Inflammatory macrophage treated with lipopolysaccharide for 1 hour (primary cell): ENCODE results near the gene TSPAN3.

Source experiments
- DNase-seq, 2 donors: peaks; one replicate each; pipeline ENCODE4 v3.0.0-alpha.2; 2020 to 2022

The TSPAN3 gene

DNA sequence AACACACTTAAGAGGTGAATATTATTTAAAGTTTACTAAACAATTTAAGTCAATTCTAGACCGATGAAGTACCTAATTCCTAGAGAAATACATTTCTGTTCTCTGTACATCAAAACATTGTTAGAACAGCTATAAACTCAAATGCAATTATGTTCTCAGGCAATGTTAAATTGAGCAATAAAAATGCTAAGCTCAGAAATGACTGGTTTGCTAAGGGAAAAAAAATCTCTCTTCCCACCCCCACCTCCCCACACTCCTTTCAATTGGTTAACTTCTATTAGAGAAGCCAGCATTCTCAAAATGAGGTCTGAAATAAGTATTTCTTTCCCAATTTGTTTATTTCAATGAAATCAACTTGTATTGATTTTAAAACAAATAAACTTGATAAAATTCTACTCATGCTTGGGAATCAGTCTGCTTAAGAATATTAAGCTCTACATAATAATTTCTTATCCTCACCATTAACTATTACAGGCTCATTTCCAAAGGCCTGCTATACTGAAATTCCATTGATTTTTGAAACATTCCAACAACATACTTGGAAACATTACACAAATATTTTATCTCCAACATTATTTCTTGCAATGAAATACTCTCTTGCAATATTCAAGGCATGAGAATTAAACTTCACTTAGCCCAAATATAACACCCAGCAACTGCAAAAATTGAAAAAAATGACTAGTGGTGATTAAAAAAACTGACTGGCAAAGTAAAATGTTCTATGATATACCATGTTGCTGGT, 22.6 kb downstream of the TSPAN3 start:
- DNase-seq: no peak

DNA sequence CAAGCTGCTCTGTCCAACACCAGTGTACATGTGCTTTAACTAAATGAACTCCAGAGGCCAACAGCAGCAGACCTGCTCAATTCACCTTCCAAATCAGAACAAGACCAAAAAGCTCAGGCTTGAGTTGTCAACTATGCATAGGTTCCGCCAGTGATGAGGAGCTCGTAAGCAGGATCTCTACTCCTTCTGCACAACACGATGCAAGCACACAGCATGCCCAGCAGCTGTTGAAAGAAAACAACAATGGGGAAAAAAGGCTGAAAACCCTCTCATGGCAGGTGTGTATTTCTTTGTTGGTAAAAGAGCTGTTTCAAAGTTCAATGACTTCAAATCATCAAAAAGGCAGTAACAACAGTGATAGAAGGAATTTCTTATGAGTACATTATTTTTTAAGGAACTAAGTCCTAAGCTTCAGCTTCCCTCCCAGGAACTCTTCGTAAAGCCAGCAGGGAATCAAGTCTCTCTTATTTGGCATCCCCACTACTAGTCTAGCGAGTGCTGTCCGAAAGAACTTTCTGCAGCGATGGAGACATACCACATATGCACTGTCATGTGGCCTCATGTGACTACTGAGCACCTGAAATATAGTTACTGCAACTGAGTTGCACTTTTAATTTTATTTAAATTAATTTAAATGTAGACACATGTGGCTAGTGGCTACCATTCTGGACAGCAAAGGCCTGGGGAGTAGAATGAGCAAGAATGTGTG, 24.1 kb downstream of the TSPAN3 start:
- no peak for DNase-seq

DNA sequence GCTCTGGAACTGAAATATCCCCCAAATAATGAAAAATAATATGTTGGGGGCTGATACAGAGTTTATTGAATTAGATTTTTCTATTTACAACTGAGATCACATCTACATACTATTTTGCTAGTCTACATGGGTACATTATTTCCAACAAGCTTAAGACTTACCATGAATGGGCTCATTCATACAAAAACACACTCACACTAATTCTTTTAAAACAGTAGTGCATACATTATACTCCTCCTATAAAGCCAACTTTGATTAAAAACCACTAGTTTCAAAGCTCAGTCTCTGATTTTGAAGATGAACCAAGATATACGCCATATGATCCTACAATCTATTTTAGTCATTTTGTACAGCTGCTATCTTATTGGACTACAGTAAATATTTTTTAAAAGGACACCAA, 24.9 kb downstream of the TSPAN3 start:
- no peak for DNase-seq

DNA sequence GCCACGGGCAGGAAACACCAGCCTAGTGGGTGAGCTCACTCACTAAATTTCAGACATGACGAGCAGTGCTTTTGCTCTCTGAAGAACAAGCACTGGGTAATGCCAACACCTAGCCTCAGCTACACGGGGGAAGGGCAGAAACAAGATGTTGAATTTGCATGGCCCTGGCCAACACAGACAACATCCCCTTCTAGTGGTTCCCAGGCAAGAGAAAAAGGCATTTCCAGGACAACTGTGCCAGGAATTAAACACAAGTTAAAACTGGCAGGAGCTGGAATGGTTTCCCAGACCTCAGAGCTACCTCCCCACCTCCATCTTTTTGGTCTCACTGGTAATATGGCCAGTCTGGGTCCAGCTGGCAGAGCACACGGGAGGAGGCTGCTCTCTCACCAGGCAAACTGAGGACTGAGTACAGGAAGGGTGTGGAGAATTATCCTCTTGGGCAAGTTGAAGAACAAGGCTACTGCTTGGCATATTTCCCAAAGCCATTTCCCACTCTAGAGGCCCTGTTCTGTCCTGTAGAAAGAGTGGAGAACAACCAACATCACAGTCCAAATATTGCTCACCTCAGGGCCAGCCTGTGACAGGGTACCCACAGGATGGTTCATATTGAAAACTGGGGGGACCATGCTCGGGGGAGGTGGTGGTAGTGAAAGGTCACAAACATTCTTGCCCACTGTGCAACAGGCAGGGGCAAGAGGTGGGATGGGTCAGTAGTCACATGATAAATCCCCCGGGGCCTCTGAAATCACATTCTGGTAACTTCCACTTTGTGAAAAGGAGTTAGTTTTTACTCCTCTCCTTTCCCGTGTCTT, 26.5 kb downstream of the TSPAN3 start:
- DNase-seq: no peak

DNA sequence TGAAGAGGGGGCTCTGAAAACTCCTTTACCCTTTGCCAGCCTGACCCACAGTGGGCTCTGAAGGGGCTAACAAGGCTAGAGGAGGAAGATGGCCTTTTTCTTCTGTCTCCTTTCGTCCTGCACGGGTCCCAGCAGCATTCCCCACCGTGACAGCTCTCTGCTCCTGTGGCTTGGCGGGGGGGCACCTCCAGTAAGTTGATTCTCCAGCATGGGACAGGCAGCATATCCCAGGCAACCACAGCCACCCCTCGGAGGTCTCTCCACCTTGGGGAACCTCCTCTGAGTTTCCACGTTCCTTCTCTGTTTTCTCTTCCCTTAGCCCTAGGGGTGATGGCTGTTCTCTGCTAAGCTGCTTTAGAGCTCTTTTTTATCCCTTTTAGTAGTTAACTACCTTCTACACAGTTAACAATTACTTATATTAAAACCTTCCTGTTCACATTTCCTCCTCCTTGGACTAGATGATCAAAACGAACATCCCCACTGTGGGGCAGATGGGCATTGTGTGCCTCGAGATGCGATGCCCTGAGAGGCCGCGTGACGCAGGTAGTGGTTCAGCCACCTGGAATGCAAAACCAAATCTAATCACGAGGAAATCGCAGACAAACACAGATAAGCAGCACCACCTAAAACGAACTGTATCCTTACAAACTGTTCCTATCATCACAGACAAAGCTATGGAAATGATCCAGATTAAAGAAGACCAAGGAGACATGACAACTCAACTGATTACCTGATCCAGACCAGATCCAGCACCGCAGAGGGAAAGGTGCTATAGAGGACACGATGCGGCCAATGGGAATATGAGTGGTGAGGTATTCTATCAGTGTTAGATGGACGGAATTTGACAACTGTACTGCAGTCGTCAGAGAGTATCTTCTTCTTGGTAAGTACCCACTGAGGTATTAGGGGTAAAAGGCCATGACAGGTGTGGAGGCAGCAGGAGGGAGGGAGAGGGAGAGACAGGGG, 27.7 kb downstream of the TSPAN3 start:
- DNase-seq: no peak

DNA sequence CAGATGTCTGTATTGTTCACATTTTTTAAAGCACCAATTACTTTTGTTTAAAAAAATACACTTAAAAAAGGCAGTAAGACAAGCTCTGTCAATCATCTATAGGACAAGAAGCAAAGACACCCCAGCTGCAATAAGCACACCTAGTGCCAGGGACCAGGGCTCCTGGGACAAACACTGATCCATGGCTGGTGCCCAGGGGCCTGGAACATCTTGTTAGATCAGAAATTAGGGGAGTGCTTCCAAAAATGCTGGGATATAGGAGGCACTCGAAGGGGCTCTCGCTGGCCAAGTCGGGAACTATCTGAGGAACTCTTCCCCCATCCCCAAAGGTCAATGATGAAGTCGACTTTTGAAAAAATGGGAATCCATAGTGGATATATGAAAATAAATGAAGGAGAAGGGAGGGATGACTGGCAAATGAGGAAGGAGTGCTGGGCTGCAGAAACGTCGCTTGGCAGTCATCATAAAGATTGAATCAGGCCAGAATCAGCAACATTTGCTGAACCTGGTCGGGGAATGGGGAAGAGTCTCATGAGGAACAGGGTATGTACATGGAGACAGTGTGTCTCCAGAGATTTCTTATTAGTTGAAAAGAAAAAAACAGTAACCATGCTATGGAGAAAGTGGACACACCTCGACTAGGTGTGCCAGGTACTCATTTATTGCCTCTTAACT, 28.5 kb downstream of the TSPAN3 start:
- DNase-seq: no peak

DNA sequence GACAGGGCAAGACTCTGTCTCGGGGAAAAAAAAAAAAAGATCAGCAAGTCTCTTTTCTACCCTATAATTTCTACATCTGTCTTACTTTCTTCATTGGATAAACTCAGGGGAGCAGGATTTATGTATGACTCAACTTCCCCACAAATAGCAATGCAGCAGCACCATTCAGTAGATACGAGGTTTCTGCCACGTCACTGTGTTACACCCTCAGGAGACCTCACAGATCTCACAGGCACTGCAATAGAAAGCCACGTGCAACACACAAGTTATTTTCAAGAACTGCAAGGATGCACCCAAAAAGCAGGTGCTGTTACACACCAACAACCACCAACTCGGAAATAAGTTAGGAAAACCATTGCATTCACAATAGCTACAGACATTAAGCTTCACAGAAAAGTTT, 30.2 kb downstream of the TSPAN3 start:
- DNase-seq: no peak

DNA sequence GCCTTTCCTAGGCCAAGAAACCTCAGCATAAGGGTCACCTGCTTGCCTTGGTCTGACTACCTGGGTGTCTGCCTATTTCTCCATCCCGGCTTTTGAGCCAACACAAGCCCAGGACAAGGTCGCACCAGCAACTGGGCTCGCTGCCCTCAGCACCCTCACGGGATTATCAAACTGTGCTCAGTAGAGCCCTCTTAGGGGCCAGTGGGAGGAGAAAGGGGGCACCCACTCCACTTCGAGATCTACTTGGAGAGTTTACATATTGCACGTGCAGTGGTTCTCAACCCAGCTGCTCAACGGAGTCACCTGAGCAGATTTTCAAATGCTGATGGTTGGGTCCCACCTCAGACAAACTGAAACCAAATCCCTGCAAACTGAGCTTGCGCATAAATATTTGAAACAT, 31.1 kb downstream of the TSPAN3 start:
- no peak for DNase-seq

DNA sequence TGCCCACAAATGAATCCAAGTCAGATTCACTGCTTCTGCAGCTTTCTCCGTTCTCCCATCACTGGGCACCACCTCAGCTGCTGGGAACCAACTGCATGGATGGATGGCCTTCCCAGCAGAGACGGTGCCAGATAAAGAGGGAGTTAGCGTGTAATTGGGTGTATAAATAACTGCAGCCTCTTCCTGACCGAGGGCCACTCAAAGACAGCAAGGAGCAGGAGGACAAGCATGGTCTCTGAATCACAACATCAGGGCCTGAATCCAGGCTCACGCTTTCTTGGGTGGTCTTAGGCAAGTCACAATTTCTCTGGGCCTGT, 31.7 kb downstream of the TSPAN3 start:
- DNase-seq: no peak

DNA sequence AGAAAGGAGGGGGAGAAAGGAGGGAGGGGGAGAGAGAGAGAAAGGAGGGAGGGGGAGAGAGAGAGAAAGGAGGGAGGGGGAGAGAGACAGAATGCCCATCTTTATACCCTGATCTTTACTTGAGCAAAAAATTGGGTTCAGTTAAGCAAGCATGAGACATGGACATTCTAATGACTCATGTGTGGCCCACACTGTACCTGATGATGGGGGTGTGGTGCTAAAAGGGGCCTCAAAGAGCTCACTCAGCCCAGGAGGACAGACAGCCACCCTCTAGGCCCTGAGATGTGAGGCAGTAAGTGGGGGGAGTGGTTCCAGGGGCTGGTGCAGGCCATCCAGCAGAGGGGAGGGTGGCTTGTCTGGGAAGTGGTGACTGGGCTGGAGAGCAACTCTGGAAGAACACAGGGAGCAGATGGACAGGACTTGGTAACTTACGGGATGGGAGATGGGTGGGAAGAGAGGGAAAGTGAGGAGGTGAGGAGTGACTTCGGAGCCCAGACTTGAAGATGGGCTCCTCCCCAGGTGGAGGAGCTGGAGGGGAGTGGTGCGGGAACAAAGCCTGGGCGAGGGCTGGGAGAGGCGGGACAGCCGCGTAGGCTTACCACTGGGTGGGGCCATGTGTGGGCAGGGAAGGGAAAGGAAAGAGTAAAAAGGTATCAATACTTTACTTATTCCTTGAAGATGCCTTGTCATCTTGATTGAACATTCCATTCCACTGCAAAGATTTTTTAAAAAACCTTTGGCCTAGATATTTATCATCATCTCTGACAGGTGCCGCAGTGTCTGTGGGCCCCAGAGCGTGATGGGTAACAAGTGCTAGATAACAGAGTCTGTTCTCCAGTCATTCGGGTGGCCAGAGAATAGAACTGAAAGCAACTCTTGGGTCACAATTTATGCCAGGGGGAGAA, 32.3 kb downstream of the TSPAN3 start:
- DNase-seq: no peak

DNA sequence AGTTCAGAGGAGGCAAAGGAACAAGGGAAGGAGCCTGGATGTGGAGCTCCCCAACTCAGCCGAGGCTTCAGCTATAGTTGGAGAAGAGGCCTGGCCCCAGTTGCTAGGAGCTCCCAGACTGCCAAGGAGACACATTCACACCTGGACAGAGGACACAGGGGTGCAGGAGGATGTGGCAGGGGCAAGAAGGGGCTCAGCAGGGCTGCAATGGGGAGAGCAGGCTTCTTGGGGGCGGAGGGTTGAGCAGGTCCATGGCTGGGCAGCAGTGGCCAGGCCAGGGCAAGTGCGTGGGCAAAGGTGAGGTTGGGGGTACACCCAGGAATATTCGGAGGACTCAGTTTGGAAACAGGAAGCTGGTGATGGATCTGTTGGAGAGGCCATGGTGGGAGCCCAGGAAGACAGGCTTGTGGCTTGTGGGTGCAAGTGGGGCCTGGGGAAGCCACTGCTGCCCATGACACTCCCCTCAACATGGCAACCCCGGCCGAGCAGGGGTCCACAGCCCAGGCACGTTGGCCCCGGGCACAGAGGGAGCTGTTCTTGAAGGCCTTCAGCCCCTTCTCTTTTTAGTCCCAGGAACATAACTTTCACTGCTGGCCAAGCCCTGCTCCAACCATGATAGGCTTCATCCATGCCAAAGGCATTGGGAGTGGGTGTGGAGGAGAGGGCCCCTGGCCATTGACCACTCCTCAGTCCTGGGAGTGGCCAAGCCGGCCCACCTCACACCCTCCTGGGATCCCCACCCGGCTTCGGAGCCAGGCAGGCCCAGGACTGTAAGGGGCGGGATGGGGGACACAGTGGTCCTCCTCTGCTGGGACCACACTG, 33.3 kb downstream of the TSPAN3 start:
- no peak for DNase-seq

DNA sequence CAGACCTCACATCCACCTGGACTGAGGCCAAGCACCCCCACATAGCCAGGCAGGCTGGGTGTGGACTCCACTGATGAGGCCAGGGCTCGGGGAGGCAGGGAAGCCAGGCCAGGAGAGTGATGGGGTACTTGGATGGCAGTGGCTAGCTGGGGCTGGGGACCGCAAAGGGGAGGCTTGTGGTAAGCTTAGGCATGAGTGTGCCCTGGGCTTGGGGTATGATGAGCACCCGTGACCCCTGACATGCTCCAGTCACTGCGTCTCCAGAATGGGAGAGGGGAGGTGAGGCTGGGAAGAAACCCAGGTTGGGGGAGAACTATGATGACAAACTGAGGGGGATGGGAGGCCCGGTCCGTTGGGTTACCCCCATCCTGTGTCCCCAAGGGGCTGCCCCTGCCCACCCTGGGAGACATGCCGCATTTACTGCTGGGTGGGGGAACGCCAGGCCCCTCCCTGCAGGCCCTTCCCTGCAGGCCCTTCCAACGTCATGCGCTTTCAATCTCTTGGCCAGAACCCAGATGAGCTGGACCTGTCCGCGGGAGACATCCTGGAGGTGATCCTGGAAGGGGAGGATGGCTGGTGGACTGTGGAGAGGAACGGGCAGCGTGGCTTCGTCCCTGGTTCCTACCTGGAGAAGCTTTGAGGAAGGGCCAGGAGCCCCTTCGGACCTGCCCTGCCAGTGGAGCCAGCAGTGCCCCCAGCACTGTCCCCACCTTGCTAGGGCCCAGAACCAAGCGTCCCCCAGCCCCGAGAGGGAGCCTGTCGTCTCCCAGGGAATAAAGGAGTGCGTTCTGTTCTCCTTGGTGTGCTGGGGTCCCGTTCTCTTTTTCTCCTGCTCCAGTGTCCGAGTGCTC, 34.1 kb downstream of the TSPAN3 start:
- DNase-seq: no peak

DNA sequence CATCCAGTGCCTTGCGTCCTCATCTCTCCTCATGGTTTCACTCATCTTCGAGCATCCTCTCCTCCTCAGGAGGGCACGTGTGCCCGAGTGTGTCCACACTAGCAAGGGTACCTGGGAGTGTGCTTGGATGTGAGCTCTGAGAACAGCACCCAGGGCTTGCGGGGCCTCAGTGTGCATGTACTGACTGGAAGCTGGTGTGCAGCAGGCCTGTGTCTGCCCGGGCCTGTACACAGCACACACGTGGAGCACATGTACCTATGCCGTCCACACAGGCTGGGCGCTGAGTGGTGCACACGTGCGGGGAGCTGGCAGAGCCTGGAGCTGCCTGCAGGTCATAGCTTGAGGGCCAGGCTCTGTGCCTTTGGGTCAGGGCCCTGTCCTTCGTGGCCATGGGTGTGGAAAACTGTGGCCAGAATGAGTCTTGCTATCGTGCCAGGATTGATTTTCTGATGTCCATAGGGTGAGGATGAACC, 34.9 kb downstream of the TSPAN3 start:
- no peak for DNase-seq

DNA sequence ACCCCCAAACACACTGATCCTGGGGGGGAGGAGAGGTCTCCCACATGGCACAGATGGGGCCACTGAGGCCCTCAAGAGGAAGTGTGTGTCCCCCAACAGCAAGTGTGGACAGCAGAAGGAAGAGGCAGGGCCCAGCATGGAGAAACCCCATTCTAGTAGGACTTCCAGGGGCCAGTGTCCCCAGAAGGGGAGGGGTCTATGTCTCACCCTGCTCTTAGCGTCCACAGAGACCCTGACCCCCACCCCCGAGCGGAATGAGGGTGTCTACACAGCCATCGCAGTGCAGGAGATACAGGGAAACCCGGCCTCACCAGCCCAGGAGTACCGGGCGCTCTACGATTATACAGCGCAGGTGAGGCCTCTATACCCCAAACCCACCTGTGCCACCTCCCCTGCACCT, 35.3 kb downstream of the TSPAN3 start:
- no peak for DNase-seq

DNA sequence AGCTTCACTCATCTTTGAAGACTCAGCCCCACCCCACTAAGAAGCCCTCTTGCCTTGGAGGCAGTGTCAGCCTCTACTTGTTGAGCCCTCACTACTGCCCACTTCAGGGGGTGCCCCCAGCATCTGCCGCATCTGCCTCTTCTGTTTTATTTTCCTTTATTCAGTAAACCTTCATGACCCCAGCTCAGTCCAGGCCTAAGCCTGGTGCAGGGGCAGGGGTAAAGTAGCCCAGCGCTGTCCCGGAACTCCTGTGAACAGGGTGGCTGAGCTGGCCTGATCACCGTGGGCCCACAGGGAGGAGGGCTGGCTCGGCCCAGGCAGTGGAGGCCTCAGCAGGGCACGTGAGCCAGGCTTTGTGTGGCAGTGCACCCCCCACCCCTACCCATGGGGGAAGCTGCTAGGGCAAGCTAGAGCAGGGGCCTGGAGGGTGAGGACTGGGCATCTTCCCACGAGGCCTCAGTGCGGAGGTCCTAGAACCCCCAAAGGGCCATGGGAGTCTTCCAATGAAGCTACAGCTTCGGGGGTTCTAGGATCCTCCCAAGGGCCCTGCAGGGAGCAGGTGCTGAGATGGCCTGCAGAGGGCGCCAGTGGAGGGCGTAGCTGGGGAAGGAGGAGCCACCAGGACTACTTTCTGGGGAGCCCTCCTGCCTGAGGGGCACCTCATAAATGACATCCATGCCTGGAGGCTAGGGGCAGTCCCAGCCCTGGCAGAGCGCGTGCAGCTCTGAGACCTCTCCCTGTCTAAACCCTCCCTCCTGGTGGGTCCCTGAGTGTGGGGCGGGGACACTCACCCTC, 36.0 kb downstream of the TSPAN3 start:
- DNase-seq: peak in 1 of 2 donors; percentile 41

DNA sequence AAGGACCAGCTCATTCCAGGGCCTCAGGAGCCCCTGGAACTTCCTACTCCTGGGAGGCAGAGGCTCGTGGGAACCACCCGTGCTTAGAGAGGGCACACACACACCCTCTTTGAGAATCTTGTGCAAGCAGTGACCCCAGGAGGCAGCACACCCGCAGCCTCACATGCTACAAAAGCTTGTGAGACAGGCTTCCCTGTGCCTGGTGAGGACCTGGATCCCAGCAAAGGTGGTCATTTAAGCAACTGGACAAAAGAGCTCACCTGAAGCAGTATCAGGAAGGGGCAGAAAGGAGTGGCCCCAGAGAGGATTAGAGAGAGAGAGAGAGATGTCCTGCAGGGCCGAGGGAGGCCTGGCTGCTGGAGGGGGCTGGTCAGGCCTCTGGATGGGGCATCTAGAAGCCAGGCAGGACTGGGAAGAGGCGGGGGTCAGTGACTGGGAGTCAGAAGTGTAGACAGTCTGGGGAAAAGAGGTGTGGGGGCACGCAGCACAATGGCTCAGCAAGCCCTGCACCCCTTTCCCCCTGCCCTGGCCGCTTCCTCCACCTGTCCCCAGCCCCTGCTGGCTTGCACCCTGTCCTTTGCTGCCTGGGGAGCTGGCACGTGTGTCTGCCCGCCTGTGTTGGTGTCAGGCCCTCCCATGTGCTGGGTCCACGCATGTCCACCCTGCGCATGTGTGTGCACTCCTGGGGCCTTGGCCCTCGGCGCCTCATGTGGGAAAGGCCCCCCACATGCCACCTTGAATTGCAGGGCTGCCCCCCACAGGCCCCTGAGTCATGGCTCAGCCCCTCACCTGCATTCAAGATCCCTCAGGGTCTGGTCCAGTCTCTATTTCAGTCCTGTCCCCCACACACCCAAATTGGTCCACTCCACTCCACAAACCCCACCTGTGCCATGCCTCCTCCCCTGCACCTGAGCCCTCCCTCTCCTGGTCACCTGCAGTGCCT, 36.9 kb downstream of the TSPAN3 start:
- DNase-seq: no peak

DNA sequence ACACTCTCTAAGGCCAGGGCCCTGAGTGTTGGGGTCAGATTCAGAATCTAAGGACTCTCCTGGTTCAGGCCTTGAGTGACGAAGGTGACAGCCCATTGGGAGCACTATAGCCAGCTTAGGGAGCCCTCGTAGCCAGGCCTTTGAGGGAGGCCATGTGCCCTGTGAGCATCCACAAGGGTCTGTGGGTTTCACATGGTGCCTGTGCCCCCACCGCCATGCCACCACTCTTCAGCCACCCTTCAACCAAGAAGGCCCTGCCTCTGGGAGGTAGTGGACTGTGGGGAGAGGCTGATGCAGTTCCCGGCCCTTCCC, 37.5 kb downstream of the TSPAN3 start:
- no peak for DNase-seq
